HepG2 (cell line): Measurements from ENCODE around the gene TFF1. TPM values are rescaled to one million over a fixed set of nuclear protein-coding genes. Genes with fewer than 3 reads are reported as not detected.

ENCODE experiments used
- ADNP ChIP-seq: sonication (generic); formaldehyde crosslinking; IDR thresholded peaks from 2 replicates; pipeline ENCODE4 v1.4.0; 2020; ENCODE audit warnings: missing genetic modification reagents
- ARNT2 ChIP-seq: sonication (generic); formaldehyde crosslinking; IDR thresholded peaks from 2 replicates; pipeline ENCODE4 v1.8.0; 2022; ENCODE audit warnings: mild to moderate bottlenecking, low read depth, missing genetic modification reagents, moderate library complexity
- CC2D1A ChIP-seq: sonication (generic); formaldehyde crosslinking; IDR thresholded peaks from 2 replicates; pipeline ENCODE4 v1.8.1; 2023; ENCODE audit warnings: mild to moderate bottlenecking, missing genetic modification reagents
- ETV6 ChIP-seq: sonication (generic); formaldehyde crosslinking; conservative IDR thresholded peaks from 2 replicates; pipeline ENCODE4 v1.4.0; 2020; ENCODE audit warnings: missing genetic modification reagents
- HHEX ChIP-seq: IDR thresholded peaks from 2 replicates; pipeline ENCODE4 v1.6.1; 2016; ENCODE audit warnings: control low read depth
- PITX1 ChIP-seq: sonication (generic); formaldehyde crosslinking; IDR thresholded peaks from 2 replicates; pipeline ENCODE4 v1.5.1; 2020; ENCODE audit warnings: mild to moderate bottlenecking, missing genetic modification reagents
- SETDB1 ChIP-seq: sonication (generic); formaldehyde crosslinking; IDR thresholded peaks from 2 replicates; pipeline ENCODE4 v1.5.1; 2020; ENCODE audit warnings: missing genetic modification reagents, mild to moderate bottlenecking, borderline replicate concordance
- XBP1 ChIP-seq: sonication (generic); formaldehyde crosslinking; IDR thresholded peaks from 2 replicates; pipeline ENCODE4 v1.5.0; 2020; ENCODE audit warnings: missing genetic modification reagents
- ZBTB1 ChIP-seq: sonication (generic); formaldehyde crosslinking; IDR thresholded peaks from 2 replicates; pipeline ENCODE4 v1.4.0; 2020; ENCODE audit warnings: missing genetic modification reagents, borderline replicate concordance
- ZFYVE20 ChIP-seq: sonication (generic); formaldehyde crosslinking; IDR thresholded peaks from 2 replicates; pipeline ENCODE4 v1.8.0; 2023; ENCODE audit warnings: low read depth, mild to moderate bottlenecking, moderate library complexity, missing genetic modification reagents, borderline replicate concordance
- ZNF333 ChIP-seq: sonication (generic); formaldehyde crosslinking; IDR thresholded peaks from 2 replicates; pipeline ENCODE4 v1.4.0; 2020; ENCODE audit warnings: mild to moderate bottlenecking, missing genetic modification reagents, borderline replicate concordance
- ZNF44 ChIP-seq: sonication (generic); formaldehyde crosslinking; IDR thresholded peaks from 2 replicates; pipeline ENCODE4 v1.5.1; 2020; ENCODE audit warnings: mild to moderate bottlenecking, missing genetic modification reagents
- ZNF530 ChIP-seq: sonication (generic); formaldehyde crosslinking; IDR thresholded peaks from 2 replicates; pipeline ENCODE4 v1.5.0; 2020; ENCODE audit warnings: low read depth, mild to moderate bottlenecking, missing genetic modification reagents
- ZNF558 ChIP-seq: sonication (generic); formaldehyde crosslinking; IDR thresholded peaks from 2 replicates; pipeline ENCODE4 v1.9.0; 2022; ENCODE audit warnings: mild to moderate bottlenecking, missing genetic modification reagents, borderline replicate concordance
- ZSCAN31 ChIP-seq: sonication (generic); formaldehyde crosslinking; IDR thresholded peaks from 2 replicates; pipeline ENCODE4 v1.5.0; 2020; ENCODE audit warnings: low read depth, mild to moderate bottlenecking, missing genetic modification reagents
- polyA plus RNA-seq, 8 experiments: library from polyadenylated mRNA; depleted of rRNA in 3 of 8; stranded (reverse) in 7 of 8; unstranded in 1 of 8; fragments of >200 nt; fragmentation: Illumina TruSeq in 4 of 8; extraction: Trizol in 4 of 8; gene quantifications; 2 replicates each; pipeline versions ENCODE4 v1.2.1 to v1.2.3, GENCODE V29; 2011 to 2016; ENCODE audit warnings: low read depth in 4 of 8, missing spikeins in 1 of 8, mixed read lengths in 1 of 8; ENCODE audit not compliant: insufficient read depth in 1 of 8
- total RNA-seq, 5 experiments: library from RNA; depleted of rRNA; stranded (reverse); fragments of >200 nt; fragmentation: Illumina TruSeq; extraction: Trizol; gene quantifications; 2 replicates each; pipeline ENCODE4 v1.2.3, GENCODE V29; 2016; ENCODE audit warnings: low read depth in 1 of 5
- TF ChIP-seq, protein P1 (sequence below): sonication (generic); formaldehyde crosslinking; conservative IDR thresholded peaks from 2 replicates; pipeline ENCODE4 v1.4.0; 2020; ENCODE audit warnings: missing genetic modification reagents
- TF ChIP-seq, protein P2 (sequence below): sonication (generic); formaldehyde crosslinking; IDR thresholded peaks from 2 replicates; pipeline ENCODE4 v1.5.0; 2020; ENCODE audit warnings: missing genetic modification reagents
- TF ChIP-seq, protein P3 (sequence below): sonication (generic); formaldehyde crosslinking; IDR thresholded peaks from 2 replicates; pipeline ENCODE4 v1.8.0; 2022; ENCODE audit warnings: missing genetic modification reagents, mild to moderate bottlenecking, borderline replicate concordance
- TF ChIP-seq, protein P4 (sequence below): sonication (generic); formaldehyde crosslinking; IDR thresholded peaks from 2 replicates; pipeline ENCODE4 v1.4.0; 2020; ENCODE audit warnings: missing genetic modification reagents, borderline replicate concordance
- TF ChIP-seq, protein P5 (sequence below): IDR thresholded peaks from 2 replicates; pipeline ENCODE4 v1.4.0; 2020; ENCODE audit warnings: mild to moderate bottlenecking, missing genetic modification reagents

The TFF1 gene
- total and polyA plus RNA-seq, 2 of the 13 experiments (the other 11 are each of a cell fraction or from before 2014, with no cell fraction given): 0.24 to 19.4 TPM

DNA sequence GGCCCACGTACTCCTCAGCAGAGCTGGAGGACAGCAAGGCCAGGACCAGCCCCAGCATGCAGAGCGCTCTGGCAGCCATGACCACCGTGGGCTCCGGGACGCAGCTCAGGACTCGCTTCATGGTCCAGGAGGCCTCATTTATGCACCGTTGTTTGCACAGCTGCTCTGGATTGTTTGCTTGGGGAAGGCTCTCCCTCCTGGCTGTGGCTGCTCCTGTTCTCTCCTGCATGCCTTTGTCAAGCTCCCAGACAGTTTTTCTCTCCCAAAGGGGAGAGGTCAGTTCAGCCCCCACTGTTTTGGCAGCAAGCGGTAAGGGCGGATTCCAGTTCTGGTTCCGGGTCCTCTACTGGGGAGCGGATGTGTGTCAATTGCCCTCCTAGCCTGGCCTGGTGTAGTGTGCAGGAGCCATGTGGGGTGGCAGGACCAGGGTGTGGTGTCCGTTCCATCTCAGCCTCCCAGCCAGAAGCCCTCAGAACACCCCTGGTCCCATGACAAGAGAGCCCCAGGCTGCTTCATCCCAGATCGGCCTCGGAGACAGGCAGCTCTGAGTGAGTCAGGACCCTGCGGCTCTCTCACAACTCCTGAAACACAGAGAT, 50.9 kb downstream of the TFF1 start, which contains the start of gene TFF3 (continued):
- TF ChIP-seq, protein P1, sequence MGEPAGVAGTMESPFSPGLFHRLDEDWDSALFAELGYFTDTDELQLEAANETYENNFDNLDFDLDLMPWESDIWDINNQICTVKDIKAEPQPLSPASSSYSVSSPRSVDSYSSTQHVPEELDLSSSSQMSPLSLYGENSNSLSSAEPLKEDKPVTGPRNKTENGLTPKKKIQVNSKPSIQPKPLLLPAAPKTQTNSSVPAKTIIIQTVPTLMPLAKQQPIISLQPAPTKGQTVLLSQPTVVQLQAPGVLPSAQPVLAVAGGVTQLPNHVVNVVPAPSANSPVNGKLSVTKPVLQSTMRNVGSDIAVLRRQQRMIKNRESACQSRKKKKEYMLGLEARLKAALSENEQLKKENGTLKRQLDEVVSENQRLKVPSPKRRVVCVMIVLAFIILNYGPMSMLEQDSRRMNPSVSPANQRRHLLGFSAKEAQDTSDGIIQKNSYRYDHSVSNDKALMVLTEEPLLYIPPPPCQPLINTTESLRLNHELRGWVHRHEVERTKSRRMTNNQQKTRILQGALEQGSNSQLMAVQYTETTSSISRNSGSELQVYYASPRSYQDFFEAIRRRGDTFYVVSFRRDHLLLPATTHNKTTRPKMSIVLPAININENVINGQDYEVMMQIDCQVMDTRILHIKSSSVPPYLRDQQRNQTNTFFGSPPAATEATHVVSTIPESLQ: no peak
- TF ChIP-seq ETV6 (CRISPR knock-in tag) (no peak), HHEX (CRISPR knock-in tag) (peak; percentile 66; the same call in 1 of the 2 replicates), ZNF530 (CRISPR knock-in tag) (no peak), ADNP (no peak), ZNF333 (no peak), ZNF558 (CRISPR knock-in tag) (no peak), SETDB1 (no peak), XBP1 (no peak), ZNF44 (CRISPR knock-in tag) (no peak), ZBTB1 (no peak), ARNT2 (CRISPR knock-in tag) (no peak), PITX1 (CRISPR knock-in tag) (peak; percentile 50; the same call in 1 of the 2 replicates), ZSCAN31 (no peak), CC2D1A (CRISPR knock-in tag) (no peak), ZFYVE20 (CRISPR knock-in tag) (no peak)
- TF ChIP-seq, protein P2, sequence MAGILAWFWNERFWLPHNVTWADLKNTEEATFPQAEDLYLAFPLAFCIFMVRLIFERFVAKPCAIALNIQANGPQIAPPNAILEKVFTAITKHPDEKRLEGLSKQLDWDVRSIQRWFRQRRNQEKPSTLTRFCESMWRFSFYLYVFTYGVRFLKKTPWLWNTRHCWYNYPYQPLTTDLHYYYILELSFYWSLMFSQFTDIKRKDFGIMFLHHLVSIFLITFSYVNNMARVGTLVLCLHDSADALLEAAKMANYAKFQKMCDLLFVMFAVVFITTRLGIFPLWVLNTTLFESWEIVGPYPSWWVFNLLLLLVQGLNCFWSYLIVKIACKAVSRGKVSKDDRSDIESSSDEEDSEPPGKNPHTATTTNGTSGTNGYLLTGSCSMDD: no peak
- TF ChIP-seq, protein P3, sequence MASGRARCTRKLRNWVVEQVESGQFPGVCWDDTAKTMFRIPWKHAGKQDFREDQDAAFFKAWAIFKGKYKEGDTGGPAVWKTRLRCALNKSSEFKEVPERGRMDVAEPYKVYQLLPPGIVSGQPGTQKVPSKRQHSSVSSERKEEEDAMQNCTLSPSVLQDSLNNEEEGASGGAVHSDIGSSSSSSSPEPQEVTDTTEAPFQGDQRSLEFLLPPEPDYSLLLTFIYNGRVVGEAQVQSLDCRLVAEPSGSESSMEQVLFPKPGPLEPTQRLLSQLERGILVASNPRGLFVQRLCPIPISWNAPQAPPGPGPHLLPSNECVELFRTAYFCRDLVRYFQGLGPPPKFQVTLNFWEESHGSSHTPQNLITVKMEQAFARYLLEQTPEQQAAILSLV: peak; percentile 74; the same call in 1 of the 2 replicates
- TF ChIP-seq, protein P4, sequence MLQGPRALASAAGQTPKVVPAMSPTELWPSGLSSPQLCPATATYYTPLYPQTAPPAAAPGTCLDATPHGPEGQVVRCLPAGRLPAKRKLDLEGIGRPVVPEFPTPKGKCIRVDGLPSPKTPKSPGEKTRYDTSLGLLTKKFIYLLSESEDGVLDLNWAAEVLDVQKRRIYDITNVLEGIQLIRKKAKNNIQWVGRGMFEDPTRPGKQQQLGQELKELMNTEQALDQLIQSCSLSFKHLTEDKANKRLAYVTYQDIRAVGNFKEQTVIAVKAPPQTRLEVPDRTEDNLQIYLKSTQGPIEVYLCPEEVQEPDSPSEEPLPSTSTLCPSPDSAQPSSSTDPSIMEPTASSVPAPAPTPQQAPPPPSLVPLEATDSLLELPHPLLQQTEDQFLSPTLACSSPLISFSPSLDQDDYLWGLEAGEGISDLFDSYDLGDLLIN (CRISPR knock-in tag): no peak
- TF ChIP-seq, protein P5, sequence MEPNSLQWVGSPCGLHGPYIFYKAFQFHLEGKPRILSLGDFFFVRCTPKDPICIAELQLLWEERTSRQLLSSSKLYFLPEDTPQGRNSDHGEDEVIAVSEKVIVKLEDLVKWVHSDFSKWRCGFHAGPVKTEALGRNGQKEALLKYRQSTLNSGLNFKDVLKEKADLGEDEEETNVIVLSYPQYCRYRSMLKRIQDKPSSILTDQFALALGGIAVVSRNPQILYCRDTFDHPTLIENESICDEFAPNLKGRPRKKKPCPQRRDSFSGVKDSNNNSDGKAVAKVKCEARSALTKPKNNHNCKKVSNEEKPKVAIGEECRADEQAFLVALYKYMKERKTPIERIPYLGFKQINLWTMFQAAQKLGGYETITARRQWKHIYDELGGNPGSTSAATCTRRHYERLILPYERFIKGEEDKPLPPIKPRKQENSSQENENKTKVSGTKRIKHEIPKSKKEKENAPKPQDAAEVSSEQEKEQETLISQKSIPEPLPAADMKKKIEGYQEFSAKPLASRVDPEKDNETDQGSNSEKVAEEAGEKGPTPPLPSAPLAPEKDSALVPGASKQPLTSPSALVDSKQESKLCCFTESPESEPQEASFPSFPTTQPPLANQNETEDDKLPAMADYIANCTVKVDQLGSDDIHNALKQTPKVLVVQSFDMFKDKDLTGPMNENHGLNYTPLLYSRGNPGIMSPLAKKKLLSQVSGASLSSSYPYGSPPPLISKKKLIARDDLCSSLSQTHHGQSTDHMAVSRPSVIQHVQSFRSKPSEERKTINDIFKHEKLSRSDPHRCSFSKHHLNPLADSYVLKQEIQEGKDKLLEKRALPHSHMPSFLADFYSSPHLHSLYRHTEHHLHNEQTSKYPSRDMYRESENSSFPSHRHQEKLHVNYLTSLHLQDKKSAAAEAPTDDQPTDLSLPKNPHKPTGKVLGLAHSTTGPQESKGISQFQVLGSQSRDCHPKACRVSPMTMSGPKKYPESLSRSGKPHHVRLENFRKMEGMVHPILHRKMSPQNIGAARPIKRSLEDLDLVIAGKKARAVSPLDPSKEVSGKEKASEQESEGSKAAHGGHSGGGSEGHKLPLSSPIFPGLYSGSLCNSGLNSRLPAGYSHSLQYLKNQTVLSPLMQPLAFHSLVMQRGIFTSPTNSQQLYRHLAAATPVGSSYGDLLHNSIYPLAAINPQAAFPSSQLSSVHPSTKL: no peak; the same call in 1 of the 2 replicates
